HL-60 (cell line): ENCODE measurements around the gene ANGEL2.
A peak's percentile ranks its signal among the peaks of the same experiment; 100 is the strongest.

Experiments used
- DNase-seq, 2 experiments: peaks; one replicate each; pipeline ENCODE4 v3.0.0-alpha.2; 2010 to 2020; ENCODE audit warnings: low read depth in 1 of 2, low spot score in 1 of 2
- H3K27ac ChIP-seq: fragments of 250-450 bp; sonication (Bioruptor Pico); replicated peaks from 2 replicates; pipeline ENCODE4 v1.5.1; 2020; ENCODE audit warnings: mild to moderate bottlenecking, moderate library complexity
- H3K27me3 ChIP-seq: fragments of 250-450 bp; sonication (Bioruptor Pico); 2 replicates; pipeline ENCODE4 v1.5.1; 2021; ENCODE audit warnings: mild to moderate bottlenecking, moderate library complexity; ENCODE audit not compliant: insufficient read depth, poor library complexity, severe bottlenecking
- H3K4me3 ChIP-seq: replicated peaks from 2 replicates; pipeline ENCODE4 v1.5.1; 2011; ENCODE audit warnings: mild to moderate bottlenecking, control low read depth, low read length; ENCODE audit not compliant: insufficient read depth
- GABPA ChIP-seq: IDR thresholded peaks from 2 replicates; pipeline ENCODE4 v1.6.1; 2012; ENCODE audit warnings: low read depth
- POLR2AphosphoS5 ChIP-seq: IDR thresholded peaks from 2 replicates; pipeline ENCODE4 v1.6.1; 2012; ENCODE audit warnings: low read depth
- REST ChIP-seq: IDR thresholded peaks from 2 replicates; pipeline ENCODE4 v1.6.1; 2012; ENCODE audit warnings: low read depth; ENCODE audit not compliant: insufficient replicate concordance
- SPI1 ChIP-seq: IDR thresholded peaks from 2 replicates; pipeline ENCODE4 v1.6.1; 2012; ENCODE audit warnings: low read depth, mild to moderate bottlenecking, borderline replicate concordance
- TF ChIP-seq, protein P1 (sequence below): IDR thresholded peaks from one replicate; pipeline ENCODE4 v1.5.1; 2011; ENCODE audit warnings: low read length, control low read depth, inconsistent platforms; ENCODE audit not compliant: insufficient read depth

ANGEL2 gene

DNA sequence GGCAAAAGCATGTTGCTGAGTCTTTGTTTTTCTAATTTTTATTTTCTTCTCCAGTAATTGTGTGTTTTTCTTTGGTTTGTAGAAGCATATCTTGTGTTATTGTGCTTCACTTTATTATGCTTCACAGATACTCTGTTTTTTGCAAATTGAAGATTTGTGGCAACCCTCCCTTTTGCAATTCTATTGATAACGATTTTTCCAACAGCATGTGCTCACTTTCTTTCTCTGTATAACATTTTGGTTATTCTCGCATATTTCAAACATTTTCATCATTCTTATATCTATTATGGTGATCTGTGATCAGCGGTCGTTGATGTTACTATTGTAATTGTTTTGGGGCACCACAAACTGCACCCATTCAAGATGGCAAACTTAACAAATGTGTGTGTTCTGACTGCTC lies 3.8 kb upstream of the ANGEL2 start:
- Histone ChIP-seq H3K27me3 (no peaks in the 10 kb centered on the region), H3K4me3 (no peak overlapping the region), H3K27ac (no peak overlapping the region)
- TF ChIP-seq, protein P1, sequence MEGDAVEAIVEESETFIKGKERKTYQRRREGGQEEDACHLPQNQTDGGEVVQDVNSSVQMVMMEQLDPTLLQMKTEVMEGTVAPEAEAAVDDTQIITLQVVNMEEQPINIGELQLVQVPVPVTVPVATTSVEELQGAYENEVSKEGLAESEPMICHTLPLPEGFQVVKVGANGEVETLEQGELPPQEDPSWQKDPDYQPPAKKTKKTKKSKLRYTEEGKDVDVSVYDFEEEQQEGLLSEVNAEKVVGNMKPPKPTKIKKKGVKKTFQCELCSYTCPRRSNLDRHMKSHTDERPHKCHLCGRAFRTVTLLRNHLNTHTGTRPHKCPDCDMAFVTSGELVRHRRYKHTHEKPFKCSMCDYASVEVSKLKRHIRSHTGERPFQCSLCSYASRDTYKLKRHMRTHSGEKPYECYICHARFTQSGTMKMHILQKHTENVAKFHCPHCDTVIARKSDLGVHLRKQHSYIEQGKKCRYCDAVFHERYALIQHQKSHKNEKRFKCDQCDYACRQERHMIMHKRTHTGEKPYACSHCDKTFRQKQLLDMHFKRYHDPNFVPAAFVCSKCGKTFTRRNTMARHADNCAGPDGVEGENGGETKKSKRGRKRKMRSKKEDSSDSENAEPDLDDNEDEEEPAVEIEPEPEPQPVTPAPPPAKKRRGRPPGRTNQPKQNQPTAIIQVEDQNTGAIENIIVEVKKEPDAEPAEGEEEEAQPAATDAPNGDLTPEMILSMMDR, result no peak
- no peak for DNase-seq

DNA sequence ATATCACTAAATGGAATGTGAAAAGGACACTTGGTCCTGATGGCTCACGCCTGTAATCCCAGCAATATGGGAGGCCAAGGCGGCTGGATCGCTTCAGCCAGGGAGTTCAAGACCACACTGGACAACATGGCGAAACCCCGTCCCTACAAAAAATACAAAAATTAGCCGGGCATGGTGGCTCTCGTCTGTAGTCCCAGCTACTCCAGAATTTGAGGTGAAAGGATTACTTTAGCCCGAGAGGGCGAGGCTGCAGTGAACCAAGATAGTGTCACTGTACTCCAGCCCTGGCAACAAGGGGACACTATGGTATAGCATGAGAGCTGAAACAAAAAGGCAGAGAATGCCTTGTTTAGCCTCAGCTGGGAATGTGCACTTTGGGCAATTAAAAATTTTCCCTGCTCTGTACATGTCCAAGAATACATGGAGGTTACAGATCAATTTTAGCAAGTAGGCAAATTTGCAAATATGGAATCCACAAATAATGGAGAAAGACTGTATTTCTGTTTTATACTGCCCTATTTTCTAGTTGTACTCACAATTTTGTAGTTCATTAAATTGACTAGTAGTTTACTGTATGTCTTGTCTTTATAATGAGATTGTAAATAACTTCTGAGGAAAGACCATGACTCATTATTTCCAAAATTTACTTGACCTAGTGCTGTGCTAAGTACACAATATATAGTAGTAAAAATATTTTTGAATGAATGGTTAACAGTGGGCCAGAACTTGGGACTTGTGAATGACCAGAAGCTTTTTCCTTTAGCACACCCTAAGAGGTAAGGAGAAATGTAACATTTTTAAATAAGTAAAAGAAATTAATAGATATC lies 2.0 kb upstream of the ANGEL2 start:
- Histone ChIP-seq H3K27ac (no peak overlapping the region), H3K4me3 (no peak overlapping the region), H3K27me3 (no peaks in the 10 kb centered on the region)
- no peak for TF ChIP-seq GABPA
- no peak for TF ChIP-seq POLR2AphosphoS5
- TF ChIP-seq, protein P1, result no peak
- no peak for TF ChIP-seq REST
- no peak for TF ChIP-seq SPI1
- DNase-seq, result no peak

GRCh38 chr1:213014642-213015041 lies 1.0 kb downstream of the ANGEL2 start:
- Histone ChIP-seq H3K27me3 (no peaks in the 10 kb centered on the region), H3K4me3 (peak overlapping the region; percentile 67), H3K27ac (peak overlapping the region; percentile 93)
- peak in 1 of 2 experiments; percentile 59 for DNase-seq
- TF ChIP-seq SPI1, result no peak
- no peak for TF ChIP-seq POLR2AphosphoS5
- no peak for TF ChIP-seq GABPA
- TF ChIP-seq REST, result no peak
- TF ChIP-seq, protein P1, result no peak

GRCh38 chr1:213008564-213008963 lies 7.1 kb downstream of the ANGEL2 start:
- Histone ChIP-seq H3K4me3 (no peak overlapping the region), H3K27me3 (no peaks in the 10 kb centered on the region), H3K27ac (peak overlapping the region; percentile 22)
- no peak for DNase-seq
- TF ChIP-seq GABPA (no peak), SPI1 (no peak), REST (no peak), POLR2AphosphoS5 (no peak)
- TF ChIP-seq, protein P1, result no peak
